ENCODE results near the gene ZDHHC17.

DNA sequence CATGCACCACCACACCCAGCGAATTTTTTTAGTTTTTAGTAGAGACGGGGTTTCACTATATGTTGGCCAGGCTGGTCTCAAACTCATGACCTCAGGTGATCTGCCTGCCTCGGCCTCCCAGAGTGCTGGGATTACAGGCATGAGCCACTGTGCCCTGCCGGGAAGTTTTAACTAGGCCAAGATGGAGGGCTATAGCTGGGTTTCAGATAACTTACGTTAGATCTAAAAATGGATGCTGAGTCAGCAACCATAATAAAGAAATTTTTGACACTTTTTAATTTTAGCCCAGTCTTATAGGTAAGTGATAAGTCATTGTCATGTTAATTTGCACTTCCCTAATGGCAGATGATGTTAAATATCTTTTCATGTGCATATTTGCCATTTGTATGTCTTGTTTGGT lies 14.4 kb downstream of the ZDHHC17 start:
- TF ChIP-seq, protein P1, sequence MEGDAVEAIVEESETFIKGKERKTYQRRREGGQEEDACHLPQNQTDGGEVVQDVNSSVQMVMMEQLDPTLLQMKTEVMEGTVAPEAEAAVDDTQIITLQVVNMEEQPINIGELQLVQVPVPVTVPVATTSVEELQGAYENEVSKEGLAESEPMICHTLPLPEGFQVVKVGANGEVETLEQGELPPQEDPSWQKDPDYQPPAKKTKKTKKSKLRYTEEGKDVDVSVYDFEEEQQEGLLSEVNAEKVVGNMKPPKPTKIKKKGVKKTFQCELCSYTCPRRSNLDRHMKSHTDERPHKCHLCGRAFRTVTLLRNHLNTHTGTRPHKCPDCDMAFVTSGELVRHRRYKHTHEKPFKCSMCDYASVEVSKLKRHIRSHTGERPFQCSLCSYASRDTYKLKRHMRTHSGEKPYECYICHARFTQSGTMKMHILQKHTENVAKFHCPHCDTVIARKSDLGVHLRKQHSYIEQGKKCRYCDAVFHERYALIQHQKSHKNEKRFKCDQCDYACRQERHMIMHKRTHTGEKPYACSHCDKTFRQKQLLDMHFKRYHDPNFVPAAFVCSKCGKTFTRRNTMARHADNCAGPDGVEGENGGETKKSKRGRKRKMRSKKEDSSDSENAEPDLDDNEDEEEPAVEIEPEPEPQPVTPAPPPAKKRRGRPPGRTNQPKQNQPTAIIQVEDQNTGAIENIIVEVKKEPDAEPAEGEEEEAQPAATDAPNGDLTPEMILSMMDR (IDR thresholded peaks at IDR 0.05; ENCODE audit: low read length) = no peak
- no peak for TF ChIP-seq EZH2 (IDR thresholded peaks at IDR 0.05; ENCODE audit: borderline replicate concordance, low read length)
